Esophagus mucosa (tissue), 1 donor: Measurements from ENCODE around the gene RTN4R. TPM values are rescaled to one million over a fixed set of nuclear protein-coding genes. Genes with fewer than 3 reads are reported as not detected.
"Not testable (repeated sequence)": the region's sequence is repeated elsewhere in the genome, so short reads cannot be mapped to it uniquely, and the experiment has no call there.

Source experiments
- ATAC-seq: fragments of 200-7000 bp; cut with Tn5 transposase; one replicate; pipeline ENCODE4 v1.9.1; 2020
- total RNA-seq: library from RNA; stranded (reverse); gene quantifications from one replicate; pipeline ENCODE4 v1.2.4, GENCODE V29; 2023
- donor health status: DM: yes; HTN: yes; CAD: no.

RTN4R gene
- total RNA-seq, 1 donor from 2014 or later: 3.9 TPM

DNA sequence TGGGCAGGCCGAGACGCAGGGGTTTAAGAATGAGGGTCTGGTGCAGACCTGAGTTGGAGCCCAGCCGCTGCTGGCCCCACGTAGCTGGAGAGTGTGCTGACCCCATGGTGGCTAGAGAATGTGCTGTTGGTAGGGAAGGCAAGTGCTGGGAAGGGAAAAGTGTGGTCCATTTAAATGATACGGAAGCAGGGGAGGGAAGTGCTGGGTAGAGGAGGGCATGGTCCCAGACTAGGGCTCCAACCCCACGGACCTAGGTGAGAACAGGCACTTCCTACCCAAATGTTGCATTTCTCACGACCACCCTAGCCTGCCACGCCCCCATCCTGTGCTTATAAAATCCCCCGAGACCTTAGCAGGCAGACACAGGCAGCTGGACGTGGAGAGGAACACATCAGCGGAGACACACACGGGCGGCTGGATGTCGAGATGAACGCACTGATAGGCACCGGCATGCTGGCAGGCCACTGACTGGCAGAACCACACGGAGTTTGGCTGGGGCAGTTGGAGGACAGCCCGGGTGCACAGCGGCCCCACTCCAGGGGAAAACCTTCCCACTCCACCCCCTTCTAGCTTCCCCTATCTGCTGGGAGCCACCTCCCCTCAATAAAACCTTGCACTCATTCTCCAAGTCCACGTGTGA is 18.8 kb upstream of the RTN4R start:
- ATAC-seq: not testable (repeated sequence)

DNA sequence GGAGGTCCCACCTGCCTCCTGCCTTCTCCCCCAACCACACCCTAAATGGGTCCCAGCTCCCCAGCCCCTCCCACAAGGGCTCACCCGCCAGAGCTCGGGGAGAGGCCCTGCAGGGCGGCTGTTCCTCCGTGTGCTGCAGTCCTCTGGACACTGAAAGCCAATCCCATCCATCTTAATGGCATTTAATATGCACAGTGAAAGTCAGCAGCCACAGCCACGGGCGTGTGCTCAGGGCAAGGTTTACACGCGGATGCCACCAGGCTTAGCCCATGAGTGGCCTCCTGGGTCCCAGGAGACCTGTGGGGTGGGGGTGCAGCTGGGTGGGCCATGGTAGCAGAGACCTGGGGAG is 18.2 kb upstream of the RTN4R start:
- not testable (repeated sequence) for ATAC-seq

DNA sequence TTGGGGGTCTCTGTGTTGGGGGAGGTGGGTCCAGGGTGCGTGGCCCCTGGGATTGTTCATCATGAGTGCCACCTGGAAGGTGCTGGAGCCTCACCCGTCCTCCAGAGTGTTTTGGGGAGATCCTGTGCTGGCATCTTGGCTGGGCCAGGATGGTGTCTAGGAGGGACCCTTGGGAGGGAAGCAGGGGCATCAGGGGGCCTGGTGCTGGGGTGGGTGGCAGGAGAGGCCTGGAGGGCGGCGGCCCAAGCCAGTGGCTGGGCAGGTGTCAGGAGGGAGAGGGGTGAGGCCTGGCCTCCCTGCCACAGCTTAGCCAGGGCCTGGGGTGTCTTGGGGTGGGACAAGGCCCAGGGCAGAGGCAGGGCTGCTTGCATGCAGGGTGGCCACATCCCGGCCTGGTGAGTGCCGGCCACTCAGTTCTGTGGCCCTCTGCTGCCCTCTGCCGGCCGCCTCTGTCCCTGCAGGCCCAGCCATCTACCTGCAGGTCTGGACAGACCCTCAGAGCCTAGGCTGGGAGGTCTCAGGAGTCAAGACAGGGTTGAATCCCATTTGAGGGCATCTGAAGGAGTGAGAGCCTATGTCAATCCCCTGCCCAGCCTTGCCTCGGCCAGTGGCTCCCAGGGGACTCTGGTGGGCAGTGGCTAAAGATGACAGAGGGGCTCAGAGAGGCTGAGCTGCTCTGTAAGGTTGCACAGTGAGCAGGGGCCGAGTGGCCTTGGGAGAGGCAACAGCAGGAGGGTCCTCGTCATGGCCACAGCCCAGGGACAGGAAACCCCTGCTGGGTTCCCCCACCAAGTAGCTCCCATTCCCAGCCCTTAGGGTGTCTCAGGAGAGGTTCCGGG is 17.6 kb upstream of the RTN4R start:
- peak; percentile 83 for ATAC-seq

DNA sequence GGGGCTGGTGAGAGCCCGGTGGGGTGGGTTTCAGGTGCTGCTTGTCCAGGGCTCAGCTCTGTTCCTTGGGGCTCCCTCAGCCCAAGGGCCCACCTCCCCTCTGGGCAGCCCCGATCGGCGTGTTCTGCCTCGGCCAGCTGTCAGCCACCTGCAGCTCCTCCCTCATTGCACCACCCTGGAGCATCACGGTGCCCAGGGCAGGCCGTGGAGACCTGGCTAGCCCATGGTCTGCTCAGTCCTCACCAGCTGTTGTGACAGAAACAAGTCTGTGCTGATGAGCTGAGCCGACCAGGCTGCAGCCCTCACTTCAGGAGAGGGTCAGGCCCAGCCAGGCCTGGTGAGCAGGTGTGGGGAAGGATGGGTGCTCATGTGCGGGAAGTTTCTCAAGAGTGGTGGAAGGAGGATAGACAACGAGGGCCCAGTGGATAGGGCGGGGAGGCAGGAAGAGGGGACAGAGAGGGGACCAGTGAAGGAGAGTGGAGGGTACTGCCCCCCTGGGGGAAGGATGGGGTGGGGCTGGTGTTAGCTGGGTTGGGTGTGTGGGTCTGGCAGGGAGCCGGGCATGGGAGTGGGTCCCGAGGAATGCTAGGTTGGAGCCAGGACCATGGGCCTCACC is 16.5 kb upstream of the RTN4R start:
- ATAC-seq: no peak

DNA sequence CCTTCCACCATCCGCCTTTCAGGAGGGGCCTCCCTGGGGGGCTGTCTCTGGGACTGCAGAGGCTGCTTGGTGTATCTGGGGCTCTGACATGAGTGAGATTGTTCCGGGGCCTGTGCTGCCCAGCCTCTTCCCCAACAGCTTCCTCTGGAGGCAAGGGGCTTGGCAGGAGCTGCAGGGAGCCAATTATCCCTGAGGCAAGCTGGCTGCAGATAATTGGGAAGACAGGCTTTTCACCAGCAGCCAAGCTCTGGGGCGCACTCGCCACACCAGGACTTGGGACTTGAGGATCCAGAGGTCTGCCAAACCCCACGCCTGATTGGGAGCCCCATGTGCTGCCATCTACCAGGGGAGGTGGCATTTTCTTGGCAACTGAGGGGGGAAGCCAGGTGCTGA is 15.6 kb upstream of the RTN4R start:
- ATAC-seq: no peak

DNA sequence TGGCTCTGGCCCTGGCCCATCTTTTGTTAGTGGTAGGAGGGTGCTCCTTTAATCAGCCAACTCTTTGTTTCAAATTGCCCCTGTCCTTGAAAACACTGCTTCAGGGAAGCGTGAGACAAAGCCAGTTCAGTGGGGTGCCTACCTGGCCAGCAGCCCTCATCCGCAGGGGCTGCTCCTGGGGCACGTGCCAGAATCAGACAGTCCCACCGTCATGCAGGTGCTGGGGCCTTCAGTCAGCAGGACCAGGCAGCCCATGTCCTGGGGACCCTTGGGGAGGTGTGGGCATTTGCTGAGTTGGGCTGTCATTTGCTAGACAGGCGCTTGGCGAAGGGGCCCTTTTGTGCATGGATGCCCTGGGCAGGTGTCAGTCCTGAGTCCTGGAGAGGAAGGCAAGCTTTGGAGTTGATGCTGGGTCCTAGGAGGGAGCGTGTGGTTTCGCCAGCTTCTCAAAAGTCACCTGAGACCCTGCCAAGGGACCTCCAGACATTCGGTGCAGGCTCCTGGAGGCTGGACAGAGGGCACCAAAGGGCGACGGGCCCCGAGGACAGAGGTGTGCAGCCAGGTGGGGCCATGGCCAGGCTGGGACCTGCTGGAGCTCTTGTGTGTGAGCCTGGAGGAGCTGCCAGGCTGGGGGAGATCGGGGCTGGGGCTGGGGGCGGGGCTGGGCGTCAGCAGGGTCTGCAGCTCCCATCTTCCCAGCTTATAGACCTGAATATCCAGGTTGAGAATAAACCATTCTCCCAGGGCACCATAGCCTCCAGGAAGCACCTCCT is 15.0 kb upstream of the RTN4R start:
- ATAC-seq: no peak

DNA sequence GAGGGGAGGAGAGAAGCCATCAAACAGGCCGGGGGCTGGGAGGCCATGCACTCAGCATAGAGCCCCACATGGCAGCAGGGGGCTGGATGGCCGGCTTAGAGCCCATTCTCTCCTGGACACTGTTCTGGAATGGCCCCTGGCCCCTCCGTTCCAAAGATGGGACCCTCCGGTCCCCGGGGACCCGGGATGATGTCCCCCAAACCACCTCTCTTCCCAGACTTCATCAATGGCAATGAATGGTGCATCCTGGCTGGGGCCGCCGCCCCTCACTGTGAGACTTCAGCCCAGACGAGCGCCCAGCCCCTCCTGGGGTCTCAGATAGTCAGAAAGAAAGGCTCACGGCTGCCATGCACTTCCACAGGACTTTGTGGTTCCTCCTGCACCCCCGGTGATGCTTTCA is 13.8 kb upstream of the RTN4R start:
- ATAC-seq: no peak

DNA sequence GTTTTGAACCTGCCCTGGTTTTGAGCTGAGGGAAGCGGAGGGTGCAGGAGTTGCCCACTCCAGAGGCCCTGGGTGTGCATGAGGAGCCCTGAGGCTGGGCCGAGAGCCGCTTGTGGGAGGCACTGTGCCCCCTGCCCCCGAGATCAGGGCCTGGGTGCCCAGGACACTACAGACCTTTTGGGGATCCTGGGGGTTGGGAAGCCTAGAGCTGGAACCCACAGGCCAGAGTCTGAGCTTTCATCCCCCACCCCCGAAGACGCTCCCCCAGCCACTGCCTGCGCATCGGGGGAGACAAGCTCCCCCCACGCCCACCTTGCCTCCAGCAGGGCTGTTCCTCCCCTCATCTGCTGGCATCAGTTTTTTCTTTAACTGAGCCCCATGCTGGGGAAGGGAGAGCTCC is 13.4 kb upstream of the RTN4R start:
- ATAC-seq: not testable (repeated sequence)

DNA sequence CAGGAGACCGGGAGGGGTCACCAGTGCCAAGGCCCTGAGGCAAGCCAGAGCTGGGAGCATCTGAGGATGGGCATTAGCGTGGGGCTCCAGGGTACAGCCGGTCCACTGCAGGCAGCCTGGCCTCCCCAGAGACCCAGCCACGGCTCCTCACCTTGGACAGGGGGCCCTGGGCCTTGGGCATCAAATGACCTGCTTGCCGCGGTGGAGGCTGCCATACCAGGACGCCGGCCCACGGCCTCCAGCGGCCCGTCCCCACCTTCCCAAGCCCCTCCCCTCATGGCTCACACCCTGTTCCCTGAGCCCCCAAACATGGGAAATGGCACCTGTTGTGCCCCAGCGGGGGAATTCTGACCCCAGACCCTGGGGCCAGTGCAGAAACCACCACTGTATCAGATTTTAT is 12.7 kb upstream of the RTN4R start:
- ATAC-seq: no peak

DNA sequence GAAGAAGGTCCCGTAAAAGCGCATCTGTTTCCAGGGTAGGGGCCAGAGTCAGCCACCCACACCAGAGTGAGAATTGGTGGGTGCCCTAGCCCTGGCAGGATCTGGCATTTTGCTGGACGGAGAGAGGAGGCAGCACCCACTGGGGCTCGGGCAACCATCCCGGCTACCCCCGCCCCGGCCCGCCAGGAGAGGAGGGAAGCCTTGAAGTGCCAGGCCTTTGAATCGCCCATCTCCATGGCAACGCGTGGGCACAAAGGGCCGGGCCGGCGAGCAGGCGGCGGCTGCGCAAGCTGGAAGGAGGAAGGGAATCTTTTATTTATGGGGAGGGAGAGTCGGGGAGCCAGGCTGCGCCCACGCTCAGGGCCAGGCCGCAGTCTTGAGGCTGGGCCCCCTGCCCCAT is 12.0 kb upstream of the RTN4R start:
- ATAC-seq: not testable (repeated sequence)

DNA sequence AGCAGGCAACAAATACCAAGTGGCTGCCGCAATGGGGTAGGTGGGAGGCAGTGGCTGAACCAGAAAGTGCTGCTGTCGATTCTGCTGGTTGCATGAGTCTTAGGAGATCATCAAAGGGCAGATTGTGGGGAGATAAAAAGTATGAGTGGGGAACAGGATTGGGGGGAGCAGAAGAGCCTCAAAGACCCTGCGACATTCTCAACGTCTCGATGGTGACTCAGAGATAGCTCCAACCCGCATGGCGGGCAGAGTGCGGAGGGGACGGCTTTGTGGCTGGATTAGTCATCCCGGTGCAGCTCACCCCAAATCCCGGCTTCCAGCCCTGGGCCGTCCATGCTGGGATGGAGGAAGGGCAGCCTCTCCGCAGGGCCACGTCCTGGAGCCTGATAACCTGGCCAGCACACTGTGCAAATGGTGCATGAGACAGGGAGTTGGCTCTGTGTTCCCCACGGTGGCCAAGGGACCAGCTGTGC is 11.6 kb upstream of the RTN4R start:
- ATAC-seq: no peak

DNA sequence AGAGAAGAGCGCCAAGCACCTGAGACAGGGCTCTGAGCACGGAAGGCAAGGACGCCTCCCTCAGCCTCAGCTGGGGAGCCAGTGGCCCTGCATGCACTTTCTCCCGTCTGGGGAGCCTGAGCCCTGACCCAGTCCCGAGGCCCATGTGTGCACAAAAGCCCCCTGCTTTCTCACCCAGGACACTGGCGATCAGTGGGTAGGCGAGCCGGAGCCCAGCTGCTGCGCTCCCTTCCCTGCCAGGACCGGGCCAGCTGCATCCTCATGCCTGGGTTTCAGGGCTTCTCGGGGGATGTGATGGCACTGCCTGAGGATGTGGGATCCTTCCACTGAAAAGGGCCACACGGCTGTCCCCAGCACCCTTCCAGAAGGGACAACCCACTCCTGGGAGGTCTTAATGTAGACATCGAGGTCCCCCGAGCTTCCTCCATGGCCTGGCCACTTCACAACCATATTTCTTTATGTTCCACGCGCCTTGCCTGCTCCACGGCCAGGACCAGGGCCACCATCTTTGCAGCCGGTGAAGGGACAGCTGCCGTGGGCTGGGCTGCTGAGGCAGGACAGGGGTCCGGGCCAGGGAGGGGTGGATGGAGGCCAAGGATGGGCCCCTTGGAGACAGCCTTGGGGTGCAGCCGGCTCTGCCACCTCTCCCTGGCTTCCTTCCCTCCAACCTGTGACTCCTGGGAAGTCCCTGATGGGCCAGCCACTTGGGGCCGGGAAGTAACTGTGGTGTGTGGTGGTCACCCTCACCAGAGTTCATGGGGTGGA is 10.8 kb upstream of the RTN4R start:
- not testable (repeated sequence) for ATAC-seq

DNA sequence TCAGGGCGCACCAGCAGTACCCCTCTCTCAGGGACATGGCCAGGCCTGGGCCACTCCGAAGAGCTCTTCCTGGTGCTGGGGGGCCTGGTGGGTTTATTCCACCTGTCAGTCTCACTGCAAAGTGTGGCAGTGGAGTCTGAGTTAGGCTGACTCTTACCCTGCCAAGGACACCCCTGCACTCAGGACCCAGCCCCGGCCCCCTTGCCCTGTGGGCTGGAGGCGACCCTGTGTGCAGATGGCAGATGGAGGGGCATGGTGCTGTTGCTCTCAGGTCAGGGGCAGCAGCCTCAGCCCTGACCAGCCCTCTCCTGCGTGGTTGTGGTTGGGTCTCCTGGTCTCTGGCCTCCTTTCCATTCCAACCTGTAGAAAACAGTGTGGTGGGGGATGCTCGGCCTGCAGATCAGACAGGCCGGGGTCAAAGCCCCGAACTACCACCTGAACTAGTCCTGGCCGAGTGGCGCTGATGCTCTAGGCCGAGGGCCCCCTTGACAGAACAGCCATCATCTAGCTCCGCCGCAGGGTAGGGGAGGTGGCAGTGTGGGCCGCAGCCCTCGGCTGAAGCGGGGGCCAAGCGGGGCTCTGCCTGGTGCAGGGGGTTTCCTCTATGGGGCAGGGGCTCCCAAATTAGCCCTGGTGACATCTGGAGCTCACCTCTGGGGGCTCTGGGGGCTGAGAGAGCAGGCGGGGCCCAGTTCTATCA is 10.0 kb upstream of the RTN4R start:
- ATAC-seq: not testable (repeated sequence)

DNA sequence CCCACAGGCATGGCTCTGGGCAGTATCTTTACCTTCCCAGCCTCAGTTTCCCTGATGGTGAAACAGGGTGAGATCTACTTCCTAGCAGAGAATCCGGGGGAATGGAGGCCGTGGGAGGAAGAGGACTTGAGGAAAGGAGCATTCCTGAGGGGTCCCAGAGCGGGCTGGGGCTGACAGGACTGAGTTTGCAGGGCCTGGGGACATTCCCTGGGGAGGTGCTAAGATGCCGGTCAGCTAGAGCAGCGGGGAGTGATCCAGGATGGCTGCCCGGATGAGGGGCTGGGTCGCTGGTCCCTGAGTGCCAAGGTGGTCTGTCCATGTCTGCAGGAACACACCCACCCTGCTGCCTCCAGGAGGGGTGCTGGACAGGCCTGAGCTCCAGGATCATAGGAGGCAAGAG is 8.3 kb upstream of the RTN4R start:
- ATAC-seq: no peak

DNA sequence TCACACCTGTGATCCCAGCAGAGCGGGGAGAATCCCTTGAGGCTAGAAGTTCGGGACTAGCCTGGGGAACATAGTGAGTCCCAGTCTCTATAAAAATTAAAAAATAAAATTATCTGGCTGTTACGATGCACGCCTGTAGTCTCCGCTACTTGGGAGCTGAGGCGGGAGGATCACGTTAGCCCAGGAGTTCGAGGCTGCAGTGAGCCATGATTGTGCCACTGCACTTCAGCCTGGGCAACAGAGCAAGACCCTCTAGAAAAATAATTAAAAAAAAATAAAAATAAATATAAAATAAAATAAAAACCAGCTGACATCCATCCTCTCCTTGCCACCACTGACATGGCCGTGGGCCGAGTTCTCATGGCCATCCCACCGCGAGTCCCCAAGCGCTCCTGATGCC is 7.7 kb upstream of the RTN4R start:
- ATAC-seq: no peak

DNA sequence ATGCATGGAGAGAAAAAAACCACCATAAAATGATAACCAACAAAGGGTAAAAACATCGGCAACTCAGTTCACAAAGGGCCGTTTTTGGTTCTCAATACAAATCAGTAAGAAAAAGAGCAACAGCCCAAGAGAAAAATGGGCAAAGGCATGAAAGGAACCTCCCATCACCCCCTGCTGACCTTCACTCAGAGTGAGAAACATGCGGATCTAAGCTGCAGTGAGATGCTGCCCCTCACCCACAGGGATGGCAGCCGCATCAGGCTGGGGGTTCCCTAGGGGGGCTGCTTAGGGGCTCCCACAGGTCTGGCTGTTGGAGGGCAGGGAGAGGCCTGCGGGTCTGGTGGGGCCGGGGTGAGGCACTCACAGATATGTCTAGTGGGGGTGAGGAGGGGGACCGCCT is 7.2 kb upstream of the RTN4R start:
- ATAC-seq: not testable (repeated sequence)

DNA sequence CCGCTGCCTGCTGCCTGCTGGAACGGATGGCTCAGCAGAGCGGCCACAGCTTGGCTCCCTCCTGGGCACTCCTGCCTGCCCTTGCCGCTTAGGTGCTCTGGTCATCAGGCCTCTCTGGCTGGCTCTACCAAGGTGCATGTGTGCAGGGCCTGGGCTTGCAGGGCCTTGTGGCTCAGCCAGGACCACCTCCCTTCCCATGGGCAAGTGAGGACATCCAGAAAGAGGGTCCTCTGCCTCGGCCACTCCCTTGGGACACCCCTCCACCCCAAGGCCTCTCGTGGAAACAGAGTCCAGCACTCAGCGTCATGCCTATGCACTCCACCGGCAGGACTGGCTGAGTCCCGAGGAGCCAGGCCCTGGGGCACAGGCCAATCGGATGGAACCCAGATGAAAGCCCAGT is 6.3 kb upstream of the RTN4R start:
- ATAC-seq: not testable (repeated sequence)

DNA sequence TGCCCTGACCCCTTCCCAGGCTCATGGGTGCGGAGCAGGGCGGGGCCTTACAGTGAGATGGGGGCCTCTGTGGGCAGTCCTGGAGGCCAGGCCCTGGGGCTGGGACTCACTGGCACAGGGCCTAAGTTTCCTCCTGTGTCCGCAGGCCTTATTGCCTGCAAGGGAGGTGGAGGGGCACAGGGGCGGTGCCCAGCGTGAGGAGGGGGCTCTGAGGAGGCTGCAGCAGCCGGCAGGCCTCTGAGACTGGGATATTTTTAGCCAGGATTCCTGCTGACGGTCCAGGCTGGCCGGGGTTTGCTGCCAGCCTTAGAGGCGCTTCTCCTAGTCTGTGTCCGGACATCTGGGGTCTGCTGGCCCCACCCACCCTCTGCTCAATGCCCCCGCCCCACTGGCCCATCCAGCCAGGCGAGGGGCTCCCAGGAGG is 5.7 kb upstream of the RTN4R start:
- ATAC-seq: peak; percentile 21

DNA sequence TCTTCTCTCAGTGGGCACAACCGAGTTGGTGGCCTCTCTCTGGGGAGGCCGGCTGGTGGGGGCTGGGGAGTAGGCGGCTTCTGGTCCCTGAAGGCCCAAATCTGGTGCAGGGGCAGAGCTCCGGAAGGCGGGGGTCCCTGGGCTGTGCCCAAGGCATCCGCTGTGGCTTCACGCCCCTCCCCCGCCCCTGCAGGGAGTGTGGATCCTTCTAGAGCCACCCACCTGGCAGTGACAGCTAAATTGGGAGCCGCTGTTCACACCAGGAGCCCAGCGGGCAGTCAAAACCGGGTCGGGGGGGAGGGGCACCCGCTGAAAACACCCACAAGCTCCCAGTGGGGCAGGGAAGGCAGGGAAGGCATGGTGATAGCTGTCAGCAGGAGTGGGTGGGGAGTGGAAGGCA is 4.6 kb upstream of the RTN4R start:
- no peak for ATAC-seq

DNA sequence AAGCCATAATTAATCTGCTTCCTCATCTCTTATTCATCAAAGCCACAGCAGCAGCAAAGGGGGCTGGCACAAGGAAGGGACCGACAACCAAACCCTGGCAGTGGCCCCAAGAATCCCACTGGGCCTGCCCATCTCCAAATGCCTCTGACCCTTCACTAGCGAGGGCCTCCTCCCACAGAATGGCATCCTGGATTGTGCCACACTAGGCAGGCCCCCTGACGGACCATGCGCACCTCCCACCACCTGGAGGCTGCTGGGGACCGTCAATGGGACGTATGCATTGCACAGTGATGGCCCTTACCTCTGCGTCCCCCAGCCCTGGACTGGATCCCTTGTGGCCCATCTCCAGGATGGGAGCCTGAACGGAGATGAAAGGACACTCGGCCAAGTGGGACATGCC is 4.1 kb upstream of the RTN4R start:
- ATAC-seq: no peak
